IMR-90 (cell line): Measurements from ENCODE around the gene ASB1. TPM values are rescaled to one million over a fixed set of nuclear protein-coding genes. Genes with fewer than 3 reads are reported as not detected.

ENCODE experiments used
- ATAC-seq: fragments of 200-7000 bp; cut with Tn5 transposase; 2 replicates; pipeline ENCODE4 v1.9.1; 2020; ENCODE audit warnings: low read depth, mild to moderate bottlenecking, moderate library complexity
- BruUV-seq: library from RNA; stranded (reverse); fragments of 400-500 nt; replicated peaks from 2 replicates; lab custom pipeline; 2021; lab: Mats Ljungman, UMichigan
- CTCF ChIA-PET: fragments of 300-600 bp; formaldehyde crosslinking; extraction: SDS; loops from one replicate; lab custom pipeline; 2021; ENCODE audit warnings: antibody characterized with exemption; lab: Yijun Ruan, JAX
- POLR2A ChIA-PET: fragments of 300-600 bp; sonication (Branson Sonifier 250); formaldehyde crosslinking; loops from one replicate; lab custom pipeline; 2022; ENCODE audit warnings: antibody characterized with exemption; ENCODE audit not compliant: unreplicated experiment; lab: Charles Lee
- DNase-seq: peaks from one replicate; pipeline ENCODE4 v3.0.0; 2013
- H2AFZ ChIP-seq: replicated peaks from 2 replicates; pipeline ENCODE3; 2013; ENCODE audit warnings: low read length, mild to moderate bottlenecking; ENCODE audit not compliant: poor library complexity
- H2AK5ac ChIP-seq: 2 replicates; pipeline ENCODE4 v1.6.1; 2013; ENCODE audit warnings: low read depth, low read length, inconsistent platforms
- H2AK9ac ChIP-seq: replicated peaks from 2 replicates; pipeline ENCODE3; 2013; ENCODE audit warnings: mild to moderate bottlenecking, low read depth, low read length, moderate library complexity; ENCODE audit not compliant: poor library complexity
- H2BK120ac ChIP-seq: 2 replicates; pipeline ENCODE4 v1.6.1; 2013; ENCODE audit warnings: low read depth, low read length, inconsistent platforms
- H2BK15ac ChIP-seq: 3 replicates; pipeline ENCODE4 v1.6.1; 2013; ENCODE audit warnings: low read depth, low read length, inconsistent platforms
- H2BK20ac ChIP-seq: 2 replicates; pipeline ENCODE4 v1.6.1; 2013; ENCODE audit warnings: low read depth, mild to moderate bottlenecking, inconsistent platforms, low read length, moderate library complexity
- H2BK5ac ChIP-seq: 2 replicates; pipeline ENCODE4 v1.6.1; 2013; ENCODE audit warnings: mild to moderate bottlenecking, low read depth, low read length, inconsistent platforms; ENCODE audit not compliant: poor library complexity, severe bottlenecking
- H3K14ac ChIP-seq: replicated peaks from 2 replicates; pipeline ENCODE4 v1.6.1; 2013; ENCODE audit warnings: low read depth, low read length, inconsistent platforms
- H3K18ac ChIP-seq: 2 replicates; pipeline ENCODE4 v1.6.1; 2013; ENCODE audit warnings: low read depth, low read length, control low read depth
- H3K23ac ChIP-seq: 2 replicates; pipeline ENCODE4 v1.6.1; 2013; ENCODE audit warnings: low read depth, low read length, inconsistent platforms
- H3K27ac ChIP-seq: 2 replicates; pipeline ENCODE4 v1.5.1; 2013; ENCODE audit warnings: mild to moderate bottlenecking, control low read depth, low read length; ENCODE audit not compliant: insufficient read depth
- H3K27me3 ChIP-seq: 2 replicates; pipeline ENCODE4 v1.6.1; 2013; ENCODE audit warnings: low read length; ENCODE audit not compliant: control insufficient read depth, insufficient read depth
- H3K36me3 ChIP-seq: 2 replicates; pipeline ENCODE4 v1.6.1; 2013; ENCODE audit warnings: low read length, mixed read lengths; ENCODE audit not compliant: control insufficient read depth, insufficient read depth
- H3K4ac ChIP-seq: 2 replicates; pipeline ENCODE4 v1.6.1; 2013; ENCODE audit warnings: low read depth, low read length, inconsistent platforms
- H3K4me1 ChIP-seq: 2 replicates; pipeline ENCODE4 v1.6.1; 2013; ENCODE audit warnings: low read length, mixed read lengths; ENCODE audit not compliant: control insufficient read depth, insufficient read depth
- H3K4me2 ChIP-seq: 2 replicates; pipeline ENCODE4 v1.6.1; 2013; ENCODE audit warnings: low read depth, mild to moderate bottlenecking, control low read depth, low read length, moderate library complexity
- H3K4me3 ChIP-seq: 2 replicates; pipeline ENCODE4 v1.5.1; 2013; ENCODE audit warnings: low read depth, mild to moderate bottlenecking, control low read depth, low read length, moderate library complexity; ENCODE audit not compliant: insufficient read depth
- H3K56ac ChIP-seq: 2 replicates; pipeline ENCODE4 v1.6.1; 2013; ENCODE audit warnings: low read length, inconsistent platforms; ENCODE audit not compliant: insufficient read depth; ENCODE audit errors: extremely low read depth
- H3K79me1 ChIP-seq, 2 experiments: 2 replicates each; pipeline ENCODE4 v1.6.1; 2013; ENCODE audit warnings: low read length in 2 of 2, inconsistent platforms in 1 of 2, low read depth in 1 of 2
- H3K9ac ChIP-seq: 2 replicates; pipeline ENCODE4 v1.6.1; 2013; ENCODE audit warnings: low read depth, low read length, control low read depth
- H3K9me1 ChIP-seq: 2 replicates; pipeline ENCODE4 v1.6.1; 2013; ENCODE audit warnings: low read length, inconsistent platforms; ENCODE audit not compliant: insufficient read depth
- H3K9me3 ChIP-seq: 2 replicates; pipeline ENCODE4 v1.6.1; 2013; ENCODE audit warnings: low read length; ENCODE audit not compliant: control insufficient read depth, insufficient read depth
- H4K20me1 ChIP-seq: 2 replicates; pipeline ENCODE4 v1.6.1; 2013; ENCODE audit warnings: low read length, inconsistent platforms; ENCODE audit not compliant: insufficient read depth
- H4K5ac ChIP-seq: 2 replicates; pipeline ENCODE4 v1.6.1; 2013; ENCODE audit warnings: mild to moderate bottlenecking, low read depth, low read length, control low read depth
- H4K8ac ChIP-seq, 2 experiments: 2 replicates each; pipeline ENCODE4 v1.6.1; 2013; ENCODE audit warnings: low read depth in 2 of 2, low read length in 2 of 2, control low read depth in 1 of 2, inconsistent platforms in 1 of 2
- H4K91ac ChIP-seq: 2 replicates; pipeline ENCODE4 v1.6.1; 2013; ENCODE audit warnings: low read depth, low read length, inconsistent platforms; ENCODE audit not compliant: insufficient read depth
- BHLHE40 ChIP-seq: fragments of 150-350 bp; IDR thresholded peaks from 2 replicates; pipeline ENCODE4 v1.6.1; 2016; ENCODE audit warnings: mild to moderate bottlenecking, low read depth, low read length
- CEBPB ChIP-seq: IDR thresholded peaks from 2 replicates; pipeline ENCODE4 v1.6.1; 2012; ENCODE audit warnings: low read depth, low read length, improper control_type of control experiment
- CHD1 ChIP-seq: IDR thresholded peaks from 2 replicates; pipeline ENCODE4 v1.6.1; 2012; ENCODE audit warnings: low read depth, low read length, improper control_type of control experiment
- ELK1 ChIP-seq: fragments of 150-350 bp; IDR thresholded peaks from 2 replicates; pipeline ENCODE4 v1.6.1; 2016; ENCODE audit warnings: low read depth, mild to moderate bottlenecking, low read length, moderate library complexity, borderline replicate concordance
- FOS ChIP-seq: fragments of 150-350 bp; IDR thresholded peaks from 2 replicates; pipeline ENCODE4 v1.6.1; 2016; ENCODE audit warnings: low read depth, low read length
- MAFK ChIP-seq: IDR thresholded peaks from 2 replicates; pipeline ENCODE4 v1.6.1; 2012; ENCODE audit warnings: low read depth, low read length, improper control_type of control experiment
- MAZ ChIP-seq: IDR thresholded peaks from 2 replicates; pipeline ENCODE4 v1.6.1; 2012; ENCODE audit warnings: low read depth, mild to moderate bottlenecking, low read length, improper control_type of control experiment, moderate library complexity, borderline replicate concordance
- MXI1 ChIP-seq: IDR thresholded peaks from 2 replicates; pipeline ENCODE4 v1.6.1; 2012; ENCODE audit warnings: low read depth, mild to moderate bottlenecking, low read length, moderate library complexity, borderline replicate concordance
- RAD21 ChIP-seq: IDR thresholded peaks from 2 replicates; pipeline ENCODE4 v1.6.1; 2012; ENCODE audit warnings: low read length, improper control_type of control experiment
- WGBS, 2 experiments: methylation state at CpG; one replicate each; pipeline versions ENCODE4 v1.1.5 to v1.1.7; 2013; ENCODE audit warnings: missing lambda C conversion rate in 2 of 2; ENCODE audit not compliant: insufficient read length in 1 of 2; ENCODE audit errors: extremely low coverage in 2 of 2; 5-methylcytosine and 5-hydroxymethylcytosine counted together
- dilution Hi-C: fragments of 300-500 bp; cut with HindIII; formaldehyde crosslinking; loops from one replicate; pipeline ENCODE4 v1.14.3; 2018; ENCODE audit warnings: low sequenced_read_pairs; ENCODE audit not compliant: unreplicated experiment
- in situ Hi-C: fragments of 300-500 bp; cut with MboI; formaldehyde crosslinking; loops from 3 replicates; pipeline ENCODE4 v1.14.3; 2019; ENCODE audit warnings: low sequenced_read_pairs, inconsistent platforms, mixed read lengths
- intact Hi-C: fragments of 100-400 bp; cut with micrococcal nuclease; formaldehyde crosslinking; loops from 2 replicates; pipeline ENCODE4 v1.10.0; 2022
- polyA plus RNA-seq, 3 experiments: library from polyadenylated mRNA; depleted of rRNA; stranded (reverse); fragments of >200 nt; gene quantifications; 2 replicates each; pipeline ENCODE4 v1.2.3, GENCODE V29; 2012; ENCODE audit warnings: low replicate concordance in 1 of 3
- total RNA-seq: library from RNA; depleted of rRNA; stranded (reverse); fragments of >200 nt; gene quantifications from 2 replicates; pipeline ENCODE4 v1.2.3, GENCODE V29; 2012
- TF ChIP-seq, protein P1 (sequence below): conservative IDR thresholded peaks from 2 replicates; pipeline ENCODE4 v1.5.1; 2012; ENCODE audit warnings: mild to moderate bottlenecking, low read depth, low read length, improper control_type of control experiment

Gene ASB1
- total and polyA plus RNA-seq, 2 of the 4 experiments (the other 2 are of a cell fraction) = 23.5 to 37.3 TPM

GRCh38 chr2:238492840-238493239 is 66.1 kb downstream of the ASB1 start:
- no peak overlapping the region for H4K8ac ChIP-seq
- no peak for ATAC-seq
- H3K27me3 ChIP-seq = peaks cover 4% of the 10 kb centered on the region; the same call in 1 of the 2 replicates
- dilution Hi-C loops (no loop called here), intact Hi-C loops (no loop called here), in situ Hi-C loops (no loop called here)
- no peaks in the 10 kb centered on the region for H3K36me3 ChIP-seq
- no peaks in the 10 kb centered on the region for H4K20me1 ChIP-seq
- no peak overlapping the region for H4K5ac ChIP-seq
- H3K4ac ChIP-seq = no peak overlapping the region
- H3K18ac ChIP-seq = no peak overlapping the region
- no peak overlapping the region for H3K9ac ChIP-seq
- no peaks in the 10 kb centered on the region for H3K9me3 ChIP-seq
- ChIA-PET POLR2A (no interaction called here), CTCF (interaction anchor here (0.6 to 1.1 kb wide), 2 partner anchors 20 to 25 kb away, joined by 3 read pairs; no protein-coding TSS in a partner anchor)
- no peak overlapping the region for H2BK120ac ChIP-seq
- no peak overlapping the region for H3K27ac ChIP-seq
- H4K91ac ChIP-seq = no peak overlapping the region
- TF ChIP-seq CHD1 (no peak), ELK1 (no peak), FOS (no peak), MXI1 (no peak), RAD21 (no peak), MAZ (no peak), MAFK (no peak), CEBPB (no peak), BHLHE40 (no peak)
- TF ChIP-seq, protein P1, sequence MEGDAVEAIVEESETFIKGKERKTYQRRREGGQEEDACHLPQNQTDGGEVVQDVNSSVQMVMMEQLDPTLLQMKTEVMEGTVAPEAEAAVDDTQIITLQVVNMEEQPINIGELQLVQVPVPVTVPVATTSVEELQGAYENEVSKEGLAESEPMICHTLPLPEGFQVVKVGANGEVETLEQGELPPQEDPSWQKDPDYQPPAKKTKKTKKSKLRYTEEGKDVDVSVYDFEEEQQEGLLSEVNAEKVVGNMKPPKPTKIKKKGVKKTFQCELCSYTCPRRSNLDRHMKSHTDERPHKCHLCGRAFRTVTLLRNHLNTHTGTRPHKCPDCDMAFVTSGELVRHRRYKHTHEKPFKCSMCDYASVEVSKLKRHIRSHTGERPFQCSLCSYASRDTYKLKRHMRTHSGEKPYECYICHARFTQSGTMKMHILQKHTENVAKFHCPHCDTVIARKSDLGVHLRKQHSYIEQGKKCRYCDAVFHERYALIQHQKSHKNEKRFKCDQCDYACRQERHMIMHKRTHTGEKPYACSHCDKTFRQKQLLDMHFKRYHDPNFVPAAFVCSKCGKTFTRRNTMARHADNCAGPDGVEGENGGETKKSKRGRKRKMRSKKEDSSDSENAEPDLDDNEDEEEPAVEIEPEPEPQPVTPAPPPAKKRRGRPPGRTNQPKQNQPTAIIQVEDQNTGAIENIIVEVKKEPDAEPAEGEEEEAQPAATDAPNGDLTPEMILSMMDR = no peak
- no peak overlapping the region for H2BK15ac ChIP-seq
- H3K56ac ChIP-seq = no peak overlapping the region
- no peak for DNase-seq
- H3K4me2 ChIP-seq = no peak overlapping the region
- no peak overlapping the region for H2AFZ ChIP-seq
- BruUV-seq = no TSS peak
- no peak overlapping the region for H2BK20ac ChIP-seq
- WGBS, 2 experiments = 100% methylated on average over 1 of the region's 5 CpGs; no CpG with 5 or more reads in 1 of the 2 experiments
- no peak overlapping the region for H2AK5ac ChIP-seq
- no peaks in the 10 kb centered on the region for H3K9me1 ChIP-seq
- H3K14ac ChIP-seq = no peak overlapping the region
- no peak overlapping the region for H3K4me3 ChIP-seq
- no peaks in the 10 kb centered on the region for H3K79me1 ChIP-seq
- no peak overlapping the region for H2BK5ac ChIP-seq
- no peak overlapping the region for H2AK9ac ChIP-seq
- no peak overlapping the region for H3K23ac ChIP-seq
- H3K4me1 ChIP-seq = no peaks in the 10 kb centered on the region
